ENCODE measurements around the gene SNRPD1.

DNA sequence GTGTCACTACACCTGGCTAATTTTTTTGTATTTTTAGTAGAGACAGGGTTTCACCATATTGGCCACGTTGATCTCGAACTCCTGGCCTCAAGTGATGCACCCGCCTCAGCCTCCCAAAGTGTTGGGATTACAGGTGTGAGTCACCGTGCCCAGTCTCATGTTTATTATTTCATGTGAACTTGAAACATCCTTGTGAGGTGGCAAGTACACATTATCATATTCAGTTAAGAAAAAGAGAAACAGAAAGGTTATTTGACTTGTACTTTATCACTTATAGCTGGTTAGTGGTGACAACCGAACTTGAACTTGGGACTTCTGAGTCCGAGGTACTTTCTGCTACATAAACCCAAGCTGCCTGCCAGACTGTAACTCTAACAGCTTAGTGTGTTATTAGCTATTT lies 68.0 kb downstream of the SNRPD1 start:
- no peak for TF ChIP-seq POLR2A (IDR thresholded peaks at IDR 0.05; ENCODE audit: low read length)
- TF ChIP-seq GATA1 (IDR thresholded peaks at IDR 0.05; ENCODE audit: low read depth, low read length), result no peak
